CD4-positive, alpha-beta memory T cell (primary cell): ENCODE measurements around the gene SLC5A10. TPM values are rescaled to one million over a fixed set of nuclear protein-coding genes. Genes with fewer than 3 reads are reported as not detected.
"Not testable (repeated sequence)": the region's sequence is repeated elsewhere in the genome, so short reads cannot be mapped to it uniquely, and the experiment has no call there.

ENCODE experiments used
- CTCF ChIA-PET: fragments of 350-600 bp; sonication (Branson Sonifier 250); formaldehyde crosslinking; loops from one replicate; lab custom pipeline; 2021; ENCODE audit warnings: inconsistent platforms; ENCODE audit not compliant: partially characterized antibody; lab: Charles Lee
- POLR2A ChIA-PET: fragments of 350-600 bp; sonication (Branson Sonifier 250); formaldehyde crosslinking; loops from one replicate; lab custom pipeline; 2021; ENCODE audit not compliant: partially characterized antibody; lab: Charles Lee
- DNase-seq, 5 donors: peaks; one replicate each; pipeline versions ENCODE4 v3.0.0 to v3.0.0-alpha.2; 2020 to 2022; ENCODE audit warnings: mixed read lengths in 1 of 5
- H3K27ac ChIP-seq: one replicate; pipeline ENCODE4 v1.7.0; 2013; ENCODE audit warnings: low read depth, low read length
- H3K27me3 ChIP-seq: 2 replicates; pipeline ENCODE4 v1.7.0; 2013; ENCODE audit warnings: mild to moderate bottlenecking, low read length, moderate library complexity; ENCODE audit not compliant: insufficient read depth
- H3K36me3 ChIP-seq: 2 replicates; pipeline ENCODE4 v1.7.0; 2013; ENCODE audit warnings: mild to moderate bottlenecking, low read length, moderate library complexity; ENCODE audit not compliant: insufficient read depth
- H3K4me1 ChIP-seq: 2 replicates; pipeline ENCODE4 v1.7.0; 2013; ENCODE audit warnings: mild to moderate bottlenecking, low read length, moderate library complexity; ENCODE audit not compliant: insufficient read depth
- H3K4me3 ChIP-seq, 2 donors: one replicate each; pipeline ENCODE4 v1.7.0; 2013; ENCODE audit warnings: low read length in 2 of 2, mild to moderate bottlenecking in 1 of 2
- H3K9me3 ChIP-seq, 2 donors: one replicate each; pipeline ENCODE4 v1.7.0; 2013; ENCODE audit warnings: low read length in 2 of 2, control low read depth in 1 of 2; ENCODE audit not compliant: control insufficient read depth in 1 of 2
- H3K27ac Mint-ChIP-seq, 7 donors: one replicate each; pipeline ENCODE4 v1.8.0; 2020 to 2021; ENCODE audit warnings: mixed read lengths in 7 of 7, mild to moderate bottlenecking in 6 of 7, inconsistent platforms in 3 of 7, moderate library complexity in 3 of 7
- H3K27me3 Mint-ChIP-seq, 2 donors: one replicate each; pipeline ENCODE4 v1.8.0; 2020 to 2021; ENCODE audit warnings: mixed read lengths in 2 of 2
- H3K36me3 Mint-ChIP-seq, 2 donors: one replicate each; pipeline ENCODE4 v1.8.0; 2020 to 2021; ENCODE audit warnings: mixed read lengths in 2 of 2, inconsistent platforms in 1 of 2, mild to moderate bottlenecking in 1 of 2
- H3K4me1 Mint-ChIP-seq, 4 donors: one replicate each; pipeline ENCODE4 v1.8.0; 2020 to 2021; ENCODE audit warnings: mixed read lengths in 4 of 4, mild to moderate bottlenecking in 1 of 4
- H3K4me3 Mint-ChIP-seq, 8 donors: one replicate each; pipeline ENCODE4 v1.8.0; 2020 to 2021; ENCODE audit warnings: mixed read lengths in 8 of 8, mild to moderate bottlenecking in 7 of 8, moderate library complexity in 6 of 8, inconsistent platforms in 3 of 8
- H3K9me3 Mint-ChIP-seq, 8 donors: one replicate each; pipeline ENCODE4 v1.8.0; 2020 to 2021; ENCODE audit warnings: mixed read lengths in 8 of 8, mild to moderate bottlenecking in 5 of 8, inconsistent platforms in 3 of 8, moderate library complexity in 1 of 8
- intact Hi-C: fragments of 100-400 bp; cut with micrococcal nuclease; formaldehyde crosslinking; loops from one replicate; pipeline ENCODE4 v1.15.1; 2023
- polyA plus RNA-seq, 2 donors: library from polyadenylated mRNA; unstranded; fragments of 300-500 nt; fragmentation: Illumina TruSeq; gene quantifications; one replicate each; pipeline ENCODE4 v1.2.3, GENCODE V29; 2021
- total RNA-seq, 2 experiments: library from RNA; stranded (reverse); gene quantifications; one replicate each; pipeline ENCODE4 v1.2.3, GENCODE V29; 2021

The SLC5A10 gene
- total and polyA plus RNA-seq, 4 experiments from 2014 or later = 0.10 to 0.11 TPM; not detected in 2

DNA sequence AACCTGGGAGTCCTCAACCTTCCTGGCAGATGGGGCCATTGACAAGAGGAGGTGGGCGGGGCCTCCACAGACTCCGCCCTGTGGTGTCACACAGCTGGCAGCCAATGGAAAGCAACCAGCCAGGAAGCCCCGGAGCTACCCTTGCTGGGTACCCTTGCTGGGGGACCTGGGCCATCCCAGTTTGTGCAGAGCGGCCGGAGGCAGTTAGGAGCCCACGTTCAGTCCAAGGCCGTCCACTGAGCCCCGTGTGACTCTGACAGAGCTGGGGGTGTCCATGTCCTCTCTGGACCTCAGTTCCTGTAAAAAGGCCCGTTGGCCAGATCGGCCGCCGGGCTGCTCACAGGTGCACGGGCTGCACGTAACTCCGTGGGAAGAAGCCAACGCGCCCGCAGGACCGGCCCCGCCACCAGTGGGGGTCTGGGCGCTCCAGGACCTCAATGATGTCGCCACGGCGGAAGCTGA is 69.7 kb downstream of the SLC5A10 start:
- ChIA-PET POLR2A (interaction anchor here (1.1 to 2.0 kb wide), 2 partner anchors 17 to 19 kb away, joined by 3 to 8 read pairs; partner anchors contain the start of gene FAM83G), CTCF (interaction anchor here (1.1 to 1.4 kb wide), 3 partner anchors 15 to 396 kb away, joined by 3 to 7 read pairs (median 3); no protein-coding TSS in a partner anchor)
- DNase-seq = peak in 4 of 5 donors; percentile 26 to 42 (median 40)
- Histone ChIP-seq H3K4me3 (no peak overlapping the region), H3K27me3 (no peaks in the 10 kb centered on the region), H3K4me1 (peaks cover 14% of the 10 kb centered on the region), H3K9me3 (no peaks in the 10 kb centered on the region), H3K27ac (no peak overlapping the region), H3K36me3 (peaks cover 5% of the 10 kb centered on the region)
- Mint-ChIP-seq H3K27me3 (peaks cover 0 to 2% of the 10 kb centered on the region in 2 donors), H3K36me3 (peaks cover 11 to 25% of the 10 kb centered on the region in 2 donors), H3K4me3 (no peak overlapping the region), H3K4me1 (peaks cover 16 to 33% (median 20%) of the 10 kb centered on the region in 4 donors), H3K9me3 (no peaks in the 10 kb centered on the region), H3K27ac (peak overlapping the region in 1 of 7 donors; percentile 33)
- intact Hi-C loops = no loop called here

DNA sequence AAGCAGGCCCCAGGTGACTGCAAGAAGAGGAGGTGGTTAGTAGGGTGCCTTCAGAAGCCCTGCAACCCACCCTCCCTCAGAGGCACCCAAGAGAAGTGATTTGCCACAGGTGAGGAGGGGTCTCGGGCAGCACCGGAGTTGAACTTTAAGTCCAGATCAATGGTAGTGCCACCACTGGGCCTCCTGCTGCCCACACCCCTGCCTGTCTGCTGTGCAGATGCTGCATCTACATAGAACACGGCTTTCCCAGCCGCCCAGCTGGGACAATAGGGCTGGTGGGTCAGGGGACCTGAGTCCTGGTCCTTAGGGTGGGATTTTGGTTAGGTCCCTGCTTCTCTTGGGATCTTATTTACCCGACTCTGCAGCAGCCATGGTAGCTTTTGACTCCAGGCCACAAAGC is 70.2 kb downstream of the SLC5A10 start:
- peak in 1 of 5 donors; percentile 32 for DNase-seq
- intact Hi-C loops = no loop called here
- Histone ChIP-seq H3K27me3 (no peaks in the 10 kb centered on the region), H3K4me3 (no peak overlapping the region), H3K27ac (no peak overlapping the region), H3K36me3 (peaks cover 5% of the 10 kb centered on the region), H3K4me1 (peaks cover 14% of the 10 kb centered on the region), H3K9me3 (no peaks in the 10 kb centered on the region)
- peak overlapping the region in 3 of 7 donors; percentile 35 to 48 (median 47) for H3K27ac Mint-ChIP-seq
- ChIA-PET POLR2A (interaction anchor here (0.8 to 2.4 kb wide), 4 partner anchors 7 to 61 kb away, joined by 3 to 9 read pairs (median 4); partner anchors contain the start of gene FAM83G), CTCF (interaction anchor here (1.1 to 1.6 kb wide), 5 partner anchors 16 to 396 kb away, joined by 3 to 7 read pairs (median 3); no protein-coding TSS in a partner anchor)
- H3K27me3 Mint-ChIP-seq = no peaks in the 10 kb centered on the region
- no peak overlapping the region for H3K4me3 Mint-ChIP-seq
- H3K9me3 Mint-ChIP-seq = no peaks in the 10 kb centered on the region
- H3K4me1 Mint-ChIP-seq = peaks cover 15 to 33% (median 16%) of the 10 kb centered on the region in 4 donors
- H3K36me3 Mint-ChIP-seq = peaks cover 11 to 25% of the 10 kb centered on the region in 2 donors

GRCh38 chr17:19022747-19023146 is 70.8 kb downstream of the SLC5A10 start:
- peaks cover 5% of the 10 kb centered on the region for H3K36me3 ChIP-seq
- POLR2A ChIA-PET = interaction anchor here (0.8 to 2.4 kb wide), 4 partner anchors 8 to 61 kb away, joined by 3 to 9 read pairs (median 4); partner anchors contain the start of gene FAM83G
- peaks cover 14 to 33% (median 16%) of the 10 kb centered on the region in 4 donors for H3K4me1 Mint-ChIP-seq
- peaks cover 11 to 25% of the 10 kb centered on the region in 2 donors for H3K36me3 Mint-ChIP-seq
- H3K4me1 ChIP-seq = peaks cover 14% of the 10 kb centered on the region
- DNase-seq = peak in 1 of 5 donors; percentile 19
- no peaks in the 10 kb centered on the region for H3K9me3 ChIP-seq
- H3K4me3 ChIP-seq = no peak overlapping the region
- CTCF ChIA-PET = interaction anchor here (1.1 to 1.6 kb wide), 5 partner anchors 16 to 397 kb away, joined by 3 to 7 read pairs (median 3); no protein-coding TSS in a partner anchor
- H3K4me3 Mint-ChIP-seq = peak overlapping the region in 1 of 8 donors; percentile 31
- H3K27me3 ChIP-seq = no peaks in the 10 kb centered on the region
- H3K27ac ChIP-seq = no peak overlapping the region
- H3K27me3 Mint-ChIP-seq = no peaks in the 10 kb centered on the region
- H3K9me3 Mint-ChIP-seq = no peaks in the 10 kb centered on the region
- H3K27ac Mint-ChIP-seq = peak overlapping the region in 4 of 7 donors; percentile 35 to 78 (median 44)
- intact Hi-C loops = no loop called here

DNA sequence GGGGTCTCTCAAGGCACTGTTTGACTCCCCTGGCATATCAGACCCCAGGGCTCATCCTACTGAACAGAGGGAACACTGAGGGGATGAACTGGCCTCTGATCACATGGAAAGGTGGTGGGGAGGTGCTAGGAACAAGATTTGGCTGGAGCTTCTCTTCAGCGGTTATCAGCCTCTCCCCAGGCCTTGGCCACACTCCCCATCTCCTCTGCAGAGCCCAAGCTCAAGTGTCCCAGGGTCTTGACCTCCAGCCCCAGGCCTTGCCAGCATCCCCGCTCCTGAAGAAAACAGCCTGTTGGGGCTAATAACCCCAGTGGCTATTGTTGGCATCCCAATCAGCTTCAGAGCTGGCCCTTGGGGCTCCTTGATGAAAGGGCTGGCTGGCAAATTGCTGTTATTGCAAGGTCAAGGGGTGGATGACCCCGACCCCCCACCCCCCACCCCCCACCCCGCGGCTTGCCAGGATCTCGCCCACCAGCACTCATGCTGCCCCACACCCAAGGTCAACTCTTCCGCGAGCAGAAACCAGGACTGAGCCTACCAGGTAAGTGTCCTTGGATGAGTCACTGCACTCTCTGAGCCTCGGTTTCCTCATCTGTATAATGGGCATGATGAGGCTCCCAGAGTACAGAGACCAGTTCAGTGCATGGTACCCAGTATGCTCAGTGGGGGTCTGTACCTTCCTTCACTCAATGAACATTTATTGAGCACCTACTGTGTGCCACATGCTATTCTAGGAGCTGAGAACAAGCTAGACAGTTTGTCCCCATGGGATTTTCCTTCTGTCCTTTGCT is 71.4 kb downstream of the SLC5A10 start:
- Mint-ChIP-seq H3K9me3 (no peaks in the 10 kb centered on the region), H3K27me3 (no peaks in the 10 kb centered on the region), H3K4me3 (peak overlapping the region in 3 of 8 donors; percentile 21 to 46 (median 34)), H3K36me3 (peaks cover 11 to 25% of the 10 kb centered on the region in 2 donors), H3K4me1 (peaks cover 13 to 33% (median 16%) of the 10 kb centered on the region in 4 donors), H3K27ac (peak overlapping the region in 5 of 7 donors; percentile 29 to 78 (median 50))
- H3K27me3 ChIP-seq = no peaks in the 10 kb centered on the region
- intact Hi-C loops = no loop called here
- H3K36me3 ChIP-seq = peaks cover 5% of the 10 kb centered on the region
- H3K9me3 ChIP-seq = no peaks in the 10 kb centered on the region
- POLR2A ChIA-PET = interaction anchor here (0.8 to 2.4 kb wide), 6 partner anchors 8 to 398 kb away, joined by 3 to 9 read pairs (median 4); partner anchors contain the start of gene FAM83G
- no peak overlapping the region for H3K4me3 ChIP-seq
- no peak overlapping the region for H3K27ac ChIP-seq
- CTCF ChIA-PET = interaction anchor here (1.1 to 1.6 kb wide), 5 partner anchors 17 to 67 kb away, joined by 3 to 9 read pairs (median 5); no protein-coding TSS in a partner anchor
- peaks cover 14% of the 10 kb centered on the region for H3K4me1 ChIP-seq
- DNase-seq = no peak

- Histone ChIP-seq H3K27ac (peak overlapping the region; percentile 16), H3K9me3 (no peaks in the 10 kb centered on the region), H3K27me3 (no peaks in the 10 kb centered on the region), H3K4me1 (peaks cover 14% of the 10 kb centered on the region), H3K4me3 (no peak overlapping the region), H3K36me3 (peaks cover 5% of the 10 kb centered on the region)
- CTCF ChIA-PET = interaction anchor here (1.3 kb wide), 1 partner anchor 63 kb away, joined by 9 read pairs; no protein-coding TSS in a partner anchor
- Mint-ChIP-seq H3K36me3 (peaks cover 11 to 18% of the 10 kb centered on the region in 2 donors), H3K27ac (peak overlapping the region; percentile 67 to 86 (median 81)), H3K27me3 (no peaks in the 10 kb centered on the region), H3K9me3 (no peaks in the 10 kb centered on the region), H3K4me1 (peaks cover 13 to 27% (median 14%) of the 10 kb centered on the region in 4 donors), H3K4me3 (peak overlapping the region in 6 of 8 donors; percentile 11 to 57 (median 34))
- POLR2A ChIA-PET = interaction anchor here (0.8 to 2.4 kb wide), 4 partner anchors 18 to 399 kb away, joined by 3 to 9 read pairs (median 5); partner anchors contain the start of gene FAM83G
- intact Hi-C loops = no loop called here
- peak in 2 of 5 donors; percentile 19 to 22 for DNase-seq
Observed at GRCh38 chr17:19024101-19025078, 72.4 kb downstream of the SLC5A10 start.

DNA sequence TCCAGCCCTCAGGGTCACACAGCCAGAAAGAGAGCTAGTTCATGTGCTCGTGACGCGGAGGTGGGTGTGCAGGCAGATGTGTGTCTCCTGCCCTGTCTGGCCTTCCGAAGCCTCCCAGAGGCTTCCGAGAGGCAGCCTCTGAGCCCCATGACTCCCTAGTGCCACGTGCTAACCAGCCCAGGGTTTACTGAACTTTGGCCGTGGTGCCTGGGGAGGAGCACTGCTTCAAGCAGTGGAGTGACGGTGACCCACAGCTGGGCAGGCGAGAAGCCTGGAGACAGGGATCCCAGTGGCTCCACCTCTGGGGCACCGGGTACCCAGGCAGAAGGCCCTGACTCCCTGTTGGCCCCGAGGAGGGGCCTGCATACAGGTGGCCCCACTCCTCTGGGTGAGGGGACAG is 76.7 kb downstream of the SLC5A10 start:
- H3K27me3 Mint-ChIP-seq, intact Hi-C loops, H3K27ac Mint-ChIP-seq, CTCF ChIA-PET, H3K27ac ChIP-seq, H3K4me3 ChIP-seq, H3K27me3 ChIP-seq, H3K36me3 ChIP-seq, H3K4me3 Mint-ChIP-seq, H3K9me3 ChIP-seq, DNase-seq, POLR2A ChIA-PET, H3K9me3 Mint-ChIP-seq: not testable (repeated sequence)
- H3K4me1 ChIP-seq = peaks cover 13% of the 10 kb centered on the region
- Mint-ChIP-seq H3K4me1 (peaks cover 10 to 15% (median 13%) of the 10 kb centered on the region in 4 donors), H3K36me3 (peaks cover 7 to 10% of the 10 kb centered on the region in 2 donors)
